Activated effector memory CD4-positive, alpha-beta T cell treated with Interleukin-2 at 50 U/mL for 16 hours (primary cell): ENCODE data around the gene TTC27.
"Not testable (repeated sequence)": the region's sequence is repeated elsewhere in the genome, so short reads cannot be mapped to it uniquely, and the experiment has no call there.

Experiments used
- DNase-seq: peaks from one replicate; pipeline ENCODE4 v3.0.0-alpha.2; 2020

The TTC27 gene

DNA sequence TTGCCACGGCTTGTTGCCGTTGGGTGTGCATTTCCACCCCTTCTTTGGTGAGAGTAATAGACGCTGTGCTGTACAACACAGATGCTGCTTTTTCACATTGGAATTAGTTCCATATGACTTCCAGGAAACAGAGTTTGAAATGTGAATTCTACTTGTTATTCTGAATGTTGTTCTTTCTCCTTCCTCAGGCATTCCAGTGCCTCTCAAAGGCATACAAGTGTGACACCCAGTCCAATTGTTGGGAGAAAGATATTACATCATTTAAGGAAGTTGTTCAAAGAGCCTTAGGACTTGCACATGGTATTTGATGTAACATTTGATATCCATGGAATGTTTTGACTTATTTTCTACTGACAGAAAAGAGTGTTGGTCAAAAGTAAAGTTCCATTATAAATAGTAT is 184.5 kb downstream of the TTC27 start:
- no peak for DNase-seq

DNA sequence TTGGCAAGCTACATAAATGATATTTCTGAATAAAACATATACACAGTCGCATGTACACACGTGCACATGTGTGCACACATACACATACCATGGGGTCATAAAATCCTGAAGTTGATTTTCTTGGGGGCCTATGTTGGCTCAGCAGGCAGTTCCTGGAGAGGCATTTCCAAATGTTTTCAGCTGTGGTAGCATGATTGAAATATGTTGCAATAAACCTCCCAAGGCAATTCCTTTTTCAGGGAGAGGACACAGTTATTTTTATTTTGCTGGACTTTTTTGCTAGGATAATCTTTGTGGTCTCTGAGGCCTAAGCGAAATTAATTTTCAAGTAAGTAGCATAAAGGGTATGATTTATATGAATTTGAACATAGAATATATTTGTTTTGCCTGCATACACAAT is 192.2 kb downstream of the TTC27 start:
- DNase-seq: no peak

DNA sequence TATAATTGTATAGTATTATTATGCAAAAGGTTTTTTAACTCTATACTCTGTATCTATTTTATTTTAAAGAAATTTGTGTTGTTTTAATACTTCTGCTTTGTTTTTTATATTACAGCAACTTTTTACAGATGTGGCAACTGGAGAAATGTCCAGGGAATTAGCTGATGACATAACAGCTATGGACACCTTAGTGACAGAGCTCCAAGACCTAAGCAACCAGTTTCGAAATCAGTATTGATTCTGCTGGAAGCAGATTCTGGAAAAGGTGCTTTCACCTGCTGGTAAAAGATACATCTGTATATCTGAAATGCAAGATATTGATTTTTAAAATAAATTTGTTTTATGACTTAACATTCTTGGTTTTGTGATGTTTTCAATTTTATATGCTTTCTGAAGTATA is 192.9 kb downstream of the TTC27 start:
- DNase-seq: no peak

DNA sequence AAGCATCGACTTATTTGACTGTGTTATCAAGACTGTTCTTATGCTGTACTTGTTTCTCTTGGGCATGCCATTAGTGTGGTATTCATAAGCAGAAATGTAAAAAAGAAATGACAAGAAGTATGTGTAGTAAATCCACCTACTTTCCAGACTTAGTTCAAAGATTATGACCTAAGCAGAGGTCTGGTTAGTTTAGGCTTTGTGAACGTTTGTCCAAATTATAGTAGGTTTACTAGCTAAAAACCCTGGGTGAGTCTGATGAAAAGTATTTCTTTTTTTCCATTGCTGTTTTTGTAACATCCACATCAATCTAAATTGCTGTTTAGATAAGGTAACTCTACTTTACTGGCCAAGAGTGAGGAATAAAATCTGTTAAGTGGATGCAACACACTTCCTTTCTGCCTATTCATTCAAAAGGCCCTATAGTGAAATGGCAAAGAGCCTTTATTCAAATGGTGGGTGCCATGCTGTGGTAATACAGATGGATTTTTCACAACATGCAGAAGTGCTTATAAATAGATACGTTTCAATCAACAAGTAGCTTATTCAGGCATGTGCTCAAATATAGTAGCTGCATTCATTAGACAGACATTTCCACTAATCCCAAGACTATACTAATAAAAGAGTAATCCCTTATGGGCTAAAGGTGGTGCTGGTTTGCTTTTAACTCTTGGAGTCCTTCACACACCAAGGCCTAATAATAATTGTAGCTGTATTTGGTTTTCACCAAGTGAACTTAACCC is 196.4 kb downstream of the TTC27 start:
- no peak for DNase-seq

DNA sequence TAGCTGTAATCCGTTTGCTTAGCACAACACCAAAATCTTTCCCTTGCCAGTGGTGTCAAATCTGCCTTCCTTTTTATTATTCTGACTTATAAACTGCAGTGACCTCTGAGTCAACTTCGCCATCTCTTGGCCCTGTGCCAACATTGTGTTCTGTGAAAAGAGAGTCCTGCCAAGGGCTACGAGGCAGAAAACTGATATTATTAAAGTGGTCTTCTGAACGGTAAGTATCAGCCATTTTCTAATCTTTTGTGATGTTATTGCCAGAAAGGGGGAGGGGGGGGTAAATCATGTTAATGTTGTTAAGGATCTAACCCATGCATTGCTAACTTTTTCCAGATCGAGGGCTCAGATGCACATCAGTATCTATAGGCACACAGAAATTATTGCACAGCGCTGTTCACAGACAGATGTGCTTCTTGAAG is 197.5 kb downstream of the TTC27 start:
- no peak for DNase-seq

DNA sequence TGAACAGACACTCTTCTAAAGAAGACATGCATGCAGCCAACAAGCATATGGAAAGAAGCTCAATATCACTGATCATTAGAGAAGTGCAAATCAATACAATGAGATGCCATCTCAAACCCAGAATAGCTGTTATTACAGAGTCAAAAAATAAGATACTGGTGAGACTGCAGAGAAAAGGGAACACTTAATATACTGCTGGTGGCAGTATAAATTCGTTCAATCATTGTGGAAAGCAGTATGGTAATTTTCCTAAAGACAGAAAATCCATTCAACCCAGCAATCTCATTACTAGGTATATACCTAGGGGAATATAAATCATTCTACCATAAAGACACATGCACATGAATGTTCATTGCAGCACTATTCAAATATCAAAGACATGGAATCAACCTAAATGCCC is 202.3 kb downstream of the TTC27 start:
- DNase-seq: no peak

DNA sequence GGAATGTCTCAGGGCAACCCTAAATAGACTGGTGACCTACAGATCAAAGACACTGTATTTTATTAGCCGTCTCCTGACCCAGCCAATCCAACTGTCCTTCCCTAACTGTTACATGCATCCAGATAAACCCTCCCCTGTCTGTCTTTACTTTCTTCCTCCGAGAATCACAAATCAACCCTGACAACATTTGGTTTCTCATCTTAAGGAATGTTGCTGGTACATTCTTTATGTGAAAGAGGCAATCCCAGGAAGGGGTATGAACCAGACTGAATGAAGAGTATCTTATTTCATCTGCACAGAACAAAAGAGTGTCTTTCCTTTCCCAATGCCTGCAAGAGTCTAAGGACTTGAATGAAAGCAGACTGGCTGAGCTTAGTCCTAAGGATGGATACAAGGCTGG is 205.0 kb downstream of the TTC27 start:
- no peak for DNase-seq

DNA sequence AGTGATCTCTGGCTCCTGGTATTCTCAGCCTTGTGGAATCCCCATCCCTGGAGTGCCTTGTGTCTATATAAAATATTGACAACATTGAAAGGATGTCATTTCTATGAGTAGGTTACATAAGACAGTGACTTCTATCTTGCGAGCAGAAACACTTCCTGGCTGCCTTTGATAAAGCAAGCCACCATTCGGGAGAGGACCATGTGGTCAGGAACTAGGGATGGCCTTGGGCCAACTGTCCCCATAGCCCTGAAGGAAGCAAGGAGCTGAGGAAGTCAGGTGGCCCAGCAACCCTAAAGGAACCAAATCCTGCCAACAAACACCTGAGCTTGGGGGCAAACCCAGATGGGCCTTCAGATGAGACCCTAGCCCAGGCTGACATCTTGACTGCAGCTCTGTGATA is 205.9 kb downstream of the TTC27 start:
- no peak for DNase-seq

DNA sequence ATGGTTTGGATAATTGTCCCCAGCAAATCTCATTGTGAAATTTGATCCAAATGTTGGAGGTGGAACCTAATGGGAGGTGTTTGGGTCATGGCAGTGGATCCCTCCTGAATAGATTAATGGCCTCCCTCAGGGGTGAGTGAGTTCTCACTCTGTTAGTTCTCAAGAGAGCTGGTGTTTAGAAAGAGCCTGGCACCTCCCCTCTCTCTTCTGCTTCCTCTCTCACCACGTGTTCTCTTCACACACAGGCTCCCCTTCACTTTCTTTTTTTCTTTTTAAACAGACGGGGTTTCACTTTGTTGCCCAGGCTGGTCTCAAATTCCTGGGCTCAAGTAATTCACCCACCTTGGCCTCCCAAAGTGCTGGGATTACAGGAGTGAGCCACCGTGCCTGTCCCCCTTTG is 207.3 kb downstream of the TTC27 start:
- no peak for DNase-seq

DNA sequence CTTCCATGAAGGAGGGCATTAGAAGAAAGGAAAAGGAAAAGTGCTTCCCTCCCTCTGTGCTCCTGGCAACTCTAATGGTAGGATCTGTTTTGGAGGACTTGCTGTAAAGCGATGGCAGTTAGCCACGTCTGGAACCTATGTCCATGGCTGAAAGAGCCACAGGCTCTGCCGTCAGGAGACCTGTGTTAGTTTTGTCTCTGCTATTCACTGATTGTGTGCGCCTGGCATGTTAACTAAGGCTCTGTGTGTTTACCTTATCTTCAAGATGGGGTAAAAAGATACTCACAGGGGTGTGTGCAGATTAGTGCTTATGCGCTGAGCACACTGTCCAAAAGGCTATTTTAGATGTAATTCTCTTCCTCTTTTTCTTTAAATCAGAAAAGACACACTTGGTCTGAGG is 209.1 kb downstream of the TTC27 start:
- no peak for DNase-seq

DNA sequence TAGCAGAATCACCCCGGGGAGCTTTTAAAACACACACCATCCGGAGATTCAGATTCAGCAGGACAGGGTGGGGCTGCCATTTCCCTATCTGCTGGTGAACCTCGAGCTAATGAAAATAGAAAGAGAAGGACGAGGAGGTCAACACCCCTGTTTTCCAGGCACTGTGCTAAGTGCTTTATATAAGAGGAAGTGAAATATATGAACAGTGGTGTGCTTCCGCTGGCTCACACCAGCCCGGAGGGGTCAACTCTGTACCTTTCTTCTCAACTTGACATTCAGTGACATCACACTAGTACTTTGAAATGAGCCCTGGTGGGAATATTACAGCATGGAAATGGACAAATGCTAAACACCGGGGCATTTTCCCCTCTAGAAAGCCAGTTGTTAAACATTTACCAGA is 210.6 kb downstream of the TTC27 start:
- no peak for DNase-seq

DNA sequence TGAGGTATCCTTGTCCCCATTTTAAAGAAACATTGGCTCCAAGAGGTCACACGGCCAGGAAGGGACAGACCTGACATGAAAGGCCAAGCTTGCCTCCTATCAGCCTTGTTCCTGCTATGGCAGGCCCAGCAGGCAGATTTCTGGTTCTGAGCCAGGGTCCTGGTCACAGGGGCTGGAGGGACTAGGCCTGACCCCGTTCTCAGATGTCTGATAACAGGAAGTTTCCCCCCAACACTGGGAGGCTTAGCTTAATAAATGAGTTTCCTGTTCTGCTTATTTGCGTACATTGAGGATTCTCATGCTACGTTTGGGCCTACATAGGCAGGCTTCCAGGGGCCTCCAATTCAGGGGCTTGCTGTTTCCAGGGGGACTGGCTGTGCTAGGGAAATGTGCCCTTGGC is 211.1 kb downstream of the TTC27 start:
- DNase-seq: no peak

DNA sequence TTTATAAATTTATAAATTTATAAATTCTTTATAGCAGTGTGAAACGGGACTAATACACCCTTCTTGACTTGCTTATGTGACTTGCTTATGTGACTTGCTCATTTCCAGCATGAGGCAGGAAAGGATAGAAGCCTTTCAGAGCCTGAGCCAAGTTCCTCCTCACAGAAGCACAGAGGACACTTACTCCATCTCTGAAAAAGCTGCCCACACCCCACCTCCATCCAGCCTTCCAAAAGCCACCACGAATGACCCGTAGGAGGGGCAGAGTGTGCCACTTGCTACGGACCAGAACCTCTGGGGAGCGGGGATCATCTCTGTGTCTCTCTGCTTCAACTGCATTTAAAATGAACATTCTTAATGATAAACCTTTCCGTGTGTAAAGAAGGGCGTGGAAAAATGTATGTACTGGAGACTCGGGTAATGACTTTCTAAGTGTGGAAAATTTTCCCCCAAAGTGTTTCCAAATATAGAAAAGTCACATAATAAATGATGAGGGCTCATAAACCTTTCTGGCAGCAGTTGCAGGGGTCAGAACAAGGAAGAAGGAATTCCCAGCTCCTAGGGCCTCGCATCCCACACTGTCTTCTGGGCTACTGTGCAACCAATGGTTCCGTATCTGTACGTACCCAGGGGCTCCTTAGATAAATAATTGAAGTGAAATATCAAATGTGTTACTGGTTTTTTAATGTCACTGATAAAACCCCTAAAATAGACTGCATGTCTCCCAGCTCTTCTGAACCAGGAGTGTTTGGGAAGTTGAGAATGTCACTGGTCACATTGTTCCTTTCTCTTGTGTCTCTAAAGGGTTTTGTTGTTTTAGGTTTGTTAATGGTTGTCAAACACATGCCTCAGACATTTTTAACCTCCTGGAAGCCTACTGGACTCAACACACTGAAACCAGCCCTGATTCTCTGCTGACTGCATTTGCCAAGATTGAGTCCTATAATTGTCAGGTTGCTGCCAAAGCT is 214.4 kb downstream of the TTC27 start:
- DNase-seq: no peak

DNA sequence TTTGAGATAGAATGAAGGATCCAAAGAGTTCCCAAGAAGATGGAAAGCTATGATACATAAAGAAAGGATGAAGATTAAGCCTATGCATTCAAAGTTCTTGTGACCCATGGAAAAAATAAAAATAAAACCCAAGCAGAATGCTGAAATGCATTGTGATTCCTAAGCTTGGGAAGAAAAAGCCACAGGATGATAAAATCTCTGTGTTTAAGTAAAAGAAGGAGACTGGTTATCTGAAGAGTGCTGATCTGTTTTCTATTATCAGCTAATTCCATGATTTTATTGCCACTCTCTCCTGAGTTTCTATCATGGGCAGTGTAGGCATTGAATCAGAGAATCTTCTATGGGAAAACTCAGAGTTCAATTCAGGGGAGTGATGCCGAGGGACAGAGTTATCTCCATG is 215.8 kb downstream of the TTC27 start:
- DNase-seq: no peak

DNA sequence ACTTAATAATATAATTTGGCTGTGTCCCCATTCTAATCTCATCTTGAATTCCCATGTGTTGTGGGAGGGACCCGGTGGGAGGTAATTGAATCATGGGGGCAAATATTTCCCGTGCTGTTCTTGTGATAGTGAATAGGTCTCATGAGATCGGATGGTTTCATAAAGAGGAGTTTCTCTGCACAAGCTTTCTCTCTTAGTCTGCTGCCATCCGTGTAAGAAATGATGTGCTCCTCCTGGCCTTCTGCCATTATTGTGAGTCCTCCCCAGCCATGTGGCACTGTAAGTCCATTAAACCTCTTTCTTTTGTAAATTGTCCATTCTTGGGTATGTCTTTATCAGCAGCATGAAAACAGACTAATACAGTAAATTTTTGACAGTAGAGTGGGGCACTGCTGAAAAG is 216.4 kb downstream of the TTC27 start:
- DNase-seq: no peak

DNA sequence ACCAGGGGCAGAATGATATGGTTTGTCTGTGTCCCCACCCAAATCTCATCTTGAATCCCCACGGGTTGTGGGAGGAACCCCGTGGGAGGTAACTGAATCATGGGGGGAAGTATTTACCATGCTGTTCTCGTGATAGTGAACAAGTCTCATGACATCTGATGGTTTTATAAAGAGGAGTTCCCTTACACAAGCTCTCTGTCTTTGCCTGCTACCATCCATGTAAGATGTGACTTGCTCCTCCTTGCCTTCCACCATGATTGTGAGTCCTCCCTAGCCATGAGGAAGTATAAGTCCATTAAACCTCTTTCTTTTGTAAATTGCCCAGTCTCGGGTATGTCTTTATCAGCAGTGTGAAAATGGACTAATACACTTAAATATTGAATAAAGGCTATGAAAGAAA is 218.4 kb downstream of the TTC27 start:
- DNase-seq: not testable (repeated sequence)

DNA sequence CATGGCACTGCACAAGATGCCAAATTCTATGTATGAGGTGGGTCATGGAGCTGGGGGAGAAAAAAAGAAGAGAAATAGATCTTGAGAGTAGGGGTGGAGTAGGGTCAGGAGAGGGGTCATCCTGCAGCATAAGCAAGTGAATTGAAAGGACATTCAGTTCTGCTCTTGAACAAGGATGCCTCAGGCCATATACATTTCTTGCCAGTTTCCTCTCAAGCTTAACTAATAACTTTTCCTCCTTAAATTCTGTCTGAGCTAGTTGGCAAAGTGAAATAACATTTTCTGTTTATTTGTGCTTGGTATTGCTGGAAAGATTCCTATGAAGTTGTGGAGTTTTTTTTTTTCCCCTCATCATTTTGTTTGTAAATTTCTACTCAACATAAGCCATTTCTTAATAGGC is 219.9 kb downstream of the TTC27 start:
- no peak for DNase-seq

DNA sequence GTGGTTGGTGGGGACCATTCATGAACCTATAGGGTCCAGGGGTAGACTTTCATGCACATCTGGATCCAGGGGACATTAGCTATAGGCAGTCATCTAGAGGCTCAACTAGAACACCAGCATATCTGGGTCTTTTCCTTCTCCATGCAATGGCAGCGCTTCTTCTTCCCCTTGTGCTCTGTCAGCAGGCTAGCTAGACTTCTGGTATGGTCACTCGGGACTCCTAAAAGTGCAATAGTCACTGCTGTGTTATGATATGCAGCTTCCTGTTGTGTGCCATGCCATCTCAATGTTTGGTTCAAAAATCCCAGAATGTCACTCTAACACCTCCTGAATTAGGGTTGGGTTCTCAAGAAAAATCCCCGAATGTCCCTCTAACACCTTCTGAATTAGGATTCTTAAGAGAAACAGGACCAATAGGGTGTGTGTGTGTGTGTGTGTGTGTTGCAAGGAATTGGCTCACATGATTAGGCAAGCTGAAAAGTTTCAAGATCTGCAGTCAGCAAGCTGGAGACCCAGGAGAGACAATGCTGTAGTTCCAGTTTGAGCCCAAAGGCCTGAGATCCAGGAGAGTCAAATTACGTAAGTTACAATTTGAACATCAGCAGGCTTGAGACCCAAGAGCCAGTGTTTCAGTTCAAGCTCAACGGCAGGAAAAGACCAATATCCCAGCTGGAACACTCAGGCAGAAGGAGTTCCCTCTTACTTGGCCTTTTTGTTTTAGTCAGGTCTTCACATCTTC is 221.8 kb downstream of the TTC27 start:
- DNase-seq: no peak

DNA sequence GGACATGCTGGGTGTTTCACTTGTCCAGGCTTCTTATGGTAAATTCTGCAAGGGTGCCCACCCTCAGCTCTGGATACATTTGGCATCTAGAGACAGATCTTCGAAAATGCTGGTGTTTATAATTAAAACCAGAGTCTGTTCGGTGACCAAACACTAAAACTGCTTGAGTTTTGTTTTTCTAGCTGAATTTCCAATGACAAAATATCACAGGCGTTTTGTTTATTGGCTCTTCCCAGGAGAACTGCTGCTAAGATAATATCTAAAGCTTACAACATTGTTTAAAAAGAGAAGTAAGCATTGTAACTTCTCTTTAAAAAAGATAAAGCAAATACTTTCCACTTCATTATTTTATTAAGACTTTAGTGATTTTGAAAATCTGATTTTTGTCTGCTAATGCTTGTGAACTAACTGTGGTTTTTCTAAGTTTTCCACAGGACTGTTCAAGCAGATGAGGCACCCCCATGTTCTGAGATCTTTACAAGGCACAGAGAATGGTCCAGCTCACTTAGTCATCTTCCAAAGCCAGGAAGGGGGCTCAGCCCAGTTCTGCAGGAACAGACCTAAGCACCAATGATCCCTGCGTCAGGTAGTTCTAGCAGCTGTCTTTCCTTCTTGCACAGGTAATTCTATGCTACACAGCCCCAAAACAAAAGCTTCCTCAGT is 224.1 kb downstream of the TTC27 start:
- DNase-seq: no peak

DNA sequence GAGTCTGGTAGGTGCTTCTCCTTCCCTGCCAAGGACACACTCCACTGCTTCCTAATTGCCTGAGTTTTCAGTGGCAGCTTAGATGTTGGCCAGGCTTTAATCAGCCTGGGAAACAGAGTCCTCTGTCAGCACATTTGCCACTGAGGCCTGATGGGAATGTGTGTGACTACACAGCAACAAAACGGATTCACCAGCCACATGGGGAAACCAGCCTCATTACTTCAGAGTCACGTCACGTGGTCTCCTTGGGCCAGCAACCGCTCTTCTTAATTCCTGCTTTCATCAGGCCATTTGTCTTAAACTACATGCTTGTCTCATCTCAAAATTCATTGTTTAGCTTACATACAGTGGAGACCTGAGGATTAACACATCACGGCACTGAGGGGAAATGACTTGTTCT is 225.0 kb downstream of the TTC27 start:
- no peak for DNase-seq

DNA sequence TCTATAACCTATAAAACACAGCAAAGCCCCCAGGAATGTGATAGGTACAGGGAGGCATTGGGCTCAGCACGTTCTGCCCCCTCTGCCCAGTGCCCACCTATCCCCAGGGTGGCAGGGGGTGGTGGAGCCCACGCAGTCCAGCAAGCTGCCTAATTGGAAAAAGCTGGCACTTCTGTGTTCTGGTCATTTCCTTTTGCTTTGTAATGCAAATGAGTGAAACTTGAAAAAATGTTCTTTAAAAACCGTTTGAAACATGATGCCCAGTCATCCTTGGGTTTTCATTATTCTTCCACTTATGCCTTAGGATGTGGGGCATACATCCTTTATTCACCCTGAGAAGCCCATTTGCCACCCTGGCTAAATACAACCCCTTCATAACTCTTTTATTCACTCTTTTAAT is 229.0 kb downstream of the TTC27 start:
- no peak for DNase-seq

DNA sequence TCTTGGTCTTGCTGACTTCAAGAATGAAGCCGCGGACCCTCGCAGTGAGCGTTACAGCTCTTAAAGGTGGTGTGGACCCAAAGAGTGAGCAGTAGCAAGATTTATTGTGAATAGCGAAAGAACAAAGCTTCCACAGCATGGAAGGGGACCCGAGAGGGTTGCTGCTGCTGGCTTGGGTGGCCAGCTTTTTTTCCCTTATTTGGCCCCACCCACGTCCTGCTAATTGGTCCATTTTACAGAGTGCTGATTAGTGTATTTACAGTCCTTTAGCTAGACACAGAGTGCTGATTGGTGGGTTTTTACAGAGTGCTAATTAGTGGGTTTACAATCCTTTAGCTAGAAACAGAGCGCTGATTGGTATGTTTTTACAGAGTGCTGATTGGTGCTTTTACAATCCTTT is 230.9 kb downstream of the TTC27 start:
- DNase-seq: no peak

DNA sequence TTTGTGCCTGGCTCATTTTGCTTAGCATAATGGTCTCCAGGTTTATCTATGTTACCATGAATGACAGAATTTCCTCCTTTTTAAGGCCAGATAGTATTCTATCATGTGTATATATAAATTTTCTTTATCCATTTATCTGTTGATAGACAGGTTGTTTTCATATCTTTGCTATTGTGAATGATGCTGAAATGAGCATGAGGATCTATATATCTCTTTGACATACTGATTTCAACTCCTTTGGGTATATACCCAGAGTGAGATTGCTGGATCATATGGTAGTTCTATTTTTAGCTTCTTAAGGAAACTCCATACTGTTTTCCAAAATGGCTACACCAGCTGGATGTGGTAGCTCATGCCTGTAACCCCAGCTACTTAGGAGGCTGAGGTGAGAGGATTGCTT is 232.5 kb downstream of the TTC27 start:
- DNase-seq: no peak
